ENCODE measurements around the gene CSTPP1. TPM values are rescaled to one million over a fixed set of nuclear protein-coding genes. Genes with fewer than 3 reads are reported as not detected.
"Not testable (repeated sequence)": the region's sequence is repeated elsewhere in the genome, so short reads cannot be mapped to it uniquely, and the experiment has no call there.

The CSTPP1 gene
- total RNA-seq, 1 donor from 2014 or later, result 4.1 TPM

DNA sequence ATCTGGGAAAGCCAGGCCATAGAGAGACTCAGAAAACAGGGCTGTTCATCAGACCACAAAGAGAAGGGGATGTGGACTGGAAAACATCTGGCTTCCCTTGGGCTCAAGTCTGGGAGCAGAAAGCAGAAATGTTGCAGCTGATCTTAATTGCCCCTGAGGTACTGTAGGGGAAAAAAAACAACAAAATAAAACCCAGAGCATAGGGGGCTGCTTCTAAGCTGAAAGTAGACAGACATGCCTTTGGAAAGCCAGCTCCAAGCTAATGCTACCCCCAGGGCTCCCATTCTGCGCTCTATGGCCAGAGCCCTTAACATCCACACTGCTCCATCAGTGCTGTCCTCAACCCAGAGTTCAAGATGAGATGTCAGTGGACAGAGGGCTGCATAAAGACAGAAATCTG lies 251.7 kb downstream of the CSTPP1 start:
- DNase-seq (ENCODE audit: low spot score) (no peak), ATAC-seq (no peak)

DNA sequence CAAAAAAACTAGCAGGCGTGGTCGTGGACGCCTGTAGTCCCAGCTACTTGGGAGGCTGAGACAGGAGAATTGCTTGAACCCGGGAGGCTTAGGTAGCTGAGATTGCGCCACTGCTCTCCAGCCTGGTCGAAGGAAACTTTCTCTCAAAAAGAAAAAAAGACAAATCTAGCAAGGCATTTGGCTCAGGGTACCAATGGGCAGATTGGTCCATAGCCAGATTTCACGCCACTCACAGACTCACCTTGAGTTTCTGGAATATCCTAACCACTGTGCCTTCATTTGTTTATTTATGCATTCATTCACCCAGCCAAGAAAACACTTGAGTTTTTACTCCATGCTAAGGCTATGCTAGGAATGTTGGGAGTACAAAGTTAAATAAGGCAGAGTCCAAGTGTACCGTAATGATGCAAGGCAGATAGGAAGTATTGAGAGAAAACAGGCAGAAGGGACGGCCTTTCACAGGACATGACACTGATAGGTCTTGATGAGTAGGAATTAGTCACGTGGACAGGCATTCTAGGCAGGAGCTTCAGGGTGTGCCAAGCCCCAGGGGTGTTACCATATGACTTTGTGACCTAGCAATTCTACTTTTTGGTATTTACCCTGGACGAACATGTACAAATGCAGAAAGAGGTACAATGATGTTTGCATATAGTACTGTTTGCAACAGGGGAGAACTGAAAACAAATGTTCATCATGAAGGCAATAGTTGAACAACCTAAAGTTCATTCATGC lies 252.7 kb downstream of the CSTPP1 start:
- DNase-seq (ENCODE audit: low spot score) (peak; percentile 89), ATAC-seq (peak; percentile 50)

DNA sequence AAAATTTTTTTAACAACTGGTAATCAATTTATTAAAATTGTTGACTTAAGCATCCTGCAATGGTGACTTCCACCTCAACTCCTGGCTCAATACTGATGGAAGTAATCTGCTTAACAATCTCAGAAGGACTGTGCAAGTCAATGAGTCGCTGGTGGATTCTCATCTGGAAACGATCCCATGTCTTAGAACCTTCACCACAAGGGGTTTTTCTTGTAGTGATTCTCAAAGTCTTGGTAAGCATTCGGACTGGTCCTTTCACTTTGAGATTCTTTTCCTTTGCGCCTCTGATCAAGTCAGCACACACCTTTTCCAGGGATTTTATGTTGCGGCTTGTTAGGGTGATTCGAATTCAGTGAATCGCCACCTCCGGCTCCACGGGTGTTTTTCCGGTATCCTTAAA lies 254.6 kb downstream of the CSTPP1 start:
- ATAC-seq; DNase-seq (ENCODE audit: low spot score): not testable (repeated sequence)

DNA sequence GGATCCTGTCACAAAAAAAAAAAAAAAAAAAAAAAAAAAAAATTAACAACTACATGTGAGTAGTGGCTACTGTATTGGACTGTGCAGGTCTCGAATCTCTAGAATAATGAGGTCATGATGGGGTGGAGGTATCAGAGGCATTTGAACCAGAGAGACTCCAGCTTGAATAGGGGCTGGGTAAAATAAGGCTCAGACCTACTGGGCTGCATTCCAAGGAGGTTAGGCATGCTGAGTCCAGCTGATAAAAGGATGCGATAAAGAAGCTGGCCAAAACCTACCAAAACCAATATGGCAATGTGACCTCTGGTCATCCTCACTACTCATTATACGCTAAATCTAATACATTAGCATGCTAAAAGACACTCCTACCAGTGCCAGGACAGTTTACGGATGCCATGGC lies 255.6 kb downstream of the CSTPP1 start:
- peak; percentile 43 for DNase-seq (ENCODE audit: low spot score)
- no peak for ATAC-seq

DNA sequence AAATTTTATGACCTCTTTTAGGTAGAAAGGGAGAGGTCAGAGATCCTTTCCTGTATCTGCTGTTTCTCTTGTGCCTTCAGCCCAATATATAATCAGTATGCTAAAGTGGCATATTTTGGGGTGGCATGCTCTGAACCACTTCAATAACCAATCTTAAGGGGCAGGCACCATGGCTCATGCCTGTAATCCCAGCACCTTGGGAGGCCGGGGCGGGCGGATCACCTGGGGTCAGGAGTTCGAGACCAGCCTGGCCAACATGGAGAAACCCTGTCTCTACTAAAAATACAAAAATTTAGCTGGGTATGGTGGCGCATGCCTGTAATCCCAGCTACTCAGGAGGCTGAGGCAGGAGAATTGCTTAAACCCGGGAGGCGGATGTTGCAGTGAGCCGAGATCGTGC lies 261.6 kb downstream of the CSTPP1 start:
- not testable (repeated sequence) for ATAC-seq; DNase-seq (ENCODE audit: low spot score)

DNA sequence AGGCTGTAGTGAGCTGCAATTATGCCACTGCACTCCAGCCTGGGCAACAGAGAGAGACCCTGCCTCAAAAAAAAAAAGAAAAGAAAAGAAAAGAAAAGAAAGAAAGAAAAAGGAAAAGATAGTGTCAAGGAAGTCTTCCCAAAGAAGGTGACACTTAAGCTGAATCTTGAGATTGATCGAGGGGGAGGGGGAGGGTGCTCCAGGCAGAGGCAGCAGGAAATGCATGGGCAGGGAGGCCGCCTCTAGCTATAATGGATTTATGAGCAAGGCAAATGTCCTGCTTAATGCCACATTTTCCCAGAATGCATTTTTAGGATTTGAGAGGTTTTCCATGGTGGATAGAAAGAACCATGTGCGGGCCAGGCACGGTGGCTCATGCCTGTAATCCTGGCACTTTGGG lies 264.5 kb downstream of the CSTPP1 start:
- ATAC-seq (no peak), DNase-seq (ENCODE audit: low spot score) (no peak)

DNA sequence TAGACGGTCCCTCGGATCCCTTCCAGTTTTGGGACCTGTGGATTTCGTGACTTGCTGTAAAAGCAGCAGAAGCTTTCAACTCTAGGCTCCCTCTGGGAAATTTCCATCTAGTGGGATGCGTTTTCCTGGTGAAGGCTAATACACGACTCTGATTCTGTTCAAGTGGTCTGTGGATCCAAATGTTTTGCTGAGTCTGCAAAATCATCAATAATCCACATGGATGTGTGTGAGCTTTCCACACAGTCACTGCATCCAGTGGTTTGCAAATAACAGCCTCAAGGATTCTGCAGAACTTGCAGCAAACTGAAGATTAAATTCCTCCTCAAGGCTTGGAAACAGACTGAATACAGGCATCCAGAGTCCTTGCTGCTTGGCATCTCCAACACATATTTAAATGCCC lies 266.0 kb downstream of the CSTPP1 start:
- ATAC-seq, result no peak

DNA sequence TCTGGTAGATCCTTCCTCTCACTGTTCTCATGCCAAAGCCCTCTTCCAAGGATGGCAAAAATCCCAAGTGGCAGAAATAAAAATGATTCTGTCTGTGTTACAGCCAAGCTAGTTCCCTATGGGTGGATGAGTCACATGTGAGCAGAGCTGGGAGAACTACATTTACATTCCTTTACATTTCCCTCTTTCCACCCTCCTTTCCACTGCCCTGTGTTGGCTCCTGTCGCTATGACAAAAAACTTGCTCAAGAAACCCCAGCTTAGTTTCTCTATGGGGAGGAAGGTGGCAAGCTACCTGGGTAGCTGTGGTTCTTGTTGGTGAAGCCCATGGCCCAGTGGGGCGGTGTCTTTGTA lies 268.1 kb downstream of the CSTPP1 start:
- no peak for DNase-seq (ENCODE audit: low spot score)
- ATAC-seq, result no peak

More for the DNA sequence above, 266.0 kb downstream of the CSTPP1 start:
- DNase-seq (ENCODE audit: low spot score), result no peak

DNA sequence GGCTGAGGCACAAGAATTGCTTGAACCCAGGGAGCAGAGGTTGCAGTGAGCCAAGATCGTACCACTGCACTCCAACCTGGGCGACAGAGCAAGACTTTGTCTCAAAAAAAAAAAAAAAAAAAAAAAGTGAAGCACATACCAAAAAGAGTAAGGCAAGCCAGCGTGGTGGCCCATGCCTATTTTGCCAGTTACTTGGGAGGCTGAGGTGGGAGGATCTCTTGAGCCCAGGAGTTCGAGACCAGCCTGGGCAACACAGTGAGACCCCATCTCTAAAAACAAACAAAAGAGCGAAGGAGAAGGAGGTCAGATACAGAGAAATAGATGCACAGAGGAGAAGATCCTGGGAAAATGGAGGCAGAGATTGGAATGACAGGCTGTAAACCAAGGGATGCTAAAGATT lies 270.0 kb downstream of the CSTPP1 start:
- ATAC-seq; DNase-seq (ENCODE audit: low spot score): not testable (repeated sequence)

DNA sequence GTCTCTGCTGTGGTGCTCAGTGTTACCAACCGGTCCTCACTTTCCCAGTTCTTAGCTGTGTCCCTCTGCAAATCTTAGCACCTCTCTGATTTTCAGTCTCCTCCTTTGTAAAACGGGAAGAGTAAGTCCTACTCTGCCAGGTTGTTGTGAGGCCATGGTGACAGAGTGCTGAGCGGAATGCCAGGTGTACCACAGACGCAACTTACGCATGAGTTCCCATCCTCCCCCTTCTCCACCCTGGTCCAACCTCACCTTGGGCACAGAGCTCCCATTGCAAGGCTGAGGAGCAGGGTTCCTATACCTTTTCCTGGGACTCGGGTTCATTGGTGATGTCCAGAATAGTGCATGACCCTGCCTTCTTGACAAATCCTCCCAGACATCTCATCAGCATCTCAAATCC lies 270.9 kb downstream of the CSTPP1 start:
- ATAC-seq, result no peak
- no peak for DNase-seq (ENCODE audit: low spot score)

DNA sequence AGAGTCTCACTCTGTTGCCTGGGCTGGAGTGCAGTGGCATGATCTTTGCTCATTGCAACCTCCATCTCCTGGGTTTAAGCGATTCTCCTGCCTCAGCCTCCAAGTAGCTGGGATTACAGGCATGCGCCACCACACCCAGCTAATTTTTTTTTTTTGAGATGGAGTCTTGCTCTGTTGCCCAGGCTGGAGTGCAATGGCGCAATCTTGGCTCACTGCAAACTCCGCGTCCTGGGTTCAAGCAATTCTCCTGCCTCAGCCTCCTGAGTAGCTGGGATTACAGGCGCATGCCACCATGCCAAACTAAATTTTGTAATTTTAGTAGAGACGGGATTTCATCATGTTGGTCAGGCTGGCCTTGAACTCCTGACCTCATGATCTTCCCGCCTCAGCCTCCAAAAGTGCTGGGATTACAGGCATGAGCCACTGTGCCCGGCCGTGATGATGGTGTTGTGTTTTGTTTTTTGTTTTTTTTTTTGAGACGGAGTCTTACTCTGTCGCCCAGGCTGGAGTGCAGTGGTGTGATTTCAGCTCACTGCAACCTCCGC lies 271.5 kb downstream of the CSTPP1 start:
- ATAC-seq, result peak; percentile 12
- not testable (repeated sequence) for DNase-seq (ENCODE audit: low spot score)

DNA sequence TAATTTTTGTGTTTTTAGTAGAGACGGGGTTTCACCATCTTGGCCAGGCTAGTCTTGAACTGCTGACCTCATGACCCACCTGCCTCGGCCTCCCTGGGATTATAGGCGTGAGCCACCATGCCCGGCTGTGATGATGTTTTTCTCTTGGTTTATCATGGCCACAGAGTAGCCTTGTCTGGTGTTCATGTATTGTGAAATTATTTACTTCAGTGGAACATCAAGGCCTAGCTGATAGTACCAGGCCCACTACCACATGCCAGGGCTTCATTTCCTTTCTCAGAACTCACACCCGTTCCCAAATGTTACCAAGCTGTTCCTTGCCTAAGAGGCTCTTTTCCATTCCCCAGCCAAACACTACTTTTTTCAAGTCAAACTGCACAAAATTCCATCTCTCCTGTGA lies 272.1 kb downstream of the CSTPP1 start:
- ATAC-seq, result peak; percentile 64
- no peak for DNase-seq (ENCODE audit: low spot score)

Other genes starting within 250 kb of the CSTPP1 start
- gene ARHGAP1, start 236.1 kb upstream of the CSTPP1 start, total RNA-seq, result 29.3 TPM
- gene ZNF408, start 235.7 kb upstream of the CSTPP1 start, total RNA-seq, result 9.4 TPM
- 1,408 TPM for gene F2, start 217.5 kb upstream of the CSTPP1 start, total RNA-seq
- 19.5 TPM for gene CKAP5, start 90.5 kb upstream of the CSTPP1 start, total RNA-seq
- gene LRP4, start 18.2 kb upstream of the CSTPP1 start, total RNA-seq, result 0.50 TPM
- gene ARFGAP2, start 240.1 kb downstream of the CSTPP1 start, total RNA-seq, result 77.6 TPM
- 32.8 TPM for gene PACSIN3, start 249.7 kb downstream of the CSTPP1 start, total RNA-seq